ENCODE data around the gene ZBTB42. TPM values are rescaled to one million over a fixed set of nuclear protein-coding genes. Genes with fewer than 3 reads are reported as not detected.

The ZBTB42 gene
- 3.1 and 3.4 TPM in 2 replicates for total RNA-seq

GRCh38 chr14:104800771-104801519, at the start of gene ZBTB42:
ZBTB42 (plus strand) TSS chr14:104801101; CDS start chr14:104801198, 97 bp downstream.

GRCh38 chr14:104752735-104753527, 48.0 kb upstream of the ZBTB42 start, which contains the start of gene SIVA1:
SIVA1 (plus strand) TSS chr14:104753147; CDS start chr14:104753202, 55 bp downstream.

GRCh38 chr14:104794993-104795780, 5.7 kb upstream of the ZBTB42 start, which contains the start of gene AKT1:
AKT1 (minus strand) TSS chr14:104795748; CDS start chr14:104792643, 3,105 bp downstream.

Other genes starting within 250 kb of the ZBTB42 start
- gene C14orf180, start 221.3 kb upstream of the ZBTB42 start, total RNA-seq, result not detected in 2 replicates
- gene TMEM179, start 196.3 kb upstream of the ZBTB42 start, total RNA-seq, result not detected in 2 replicates
- gene INF2, start 111.5 kb upstream of the ZBTB42 start, total RNA-seq, result 51.7 and 52.7 TPM in 2 replicates
- gene ADSS1, start 76.9 kb upstream of the ZBTB42 start, total RNA-seq, result 6.3 and 13.0 TPM in 2 replicates
- 184 and 211 TPM in 2 replicates for gene SIVA1, start 48.0 kb upstream of the ZBTB42 start, total RNA-seq
- gene AKT1, start 5.4 kb upstream of the ZBTB42 start, total RNA-seq, result 115 and 128 TPM in 2 replicates
- 17.5 and 17.8 TPM in 2 replicates for gene CEP170B, start 64.2 kb downstream of the ZBTB42 start, total RNA-seq
- gene PLD4, start 123.8 kb downstream of the ZBTB42 start, total RNA-seq, result not detected in 2 replicates
- gene AHNAK2, start 177.3 kb downstream of the ZBTB42 start, total RNA-seq, result 28.5 and 28.7 TPM in 2 replicates
- 4.9 and 11.5 TPM in 2 replicates for gene CLBA1, start 184.7 kb downstream of the ZBTB42 start, total RNA-seq
- 11.4 and 11.5 TPM in 2 replicates for gene CDCA4, start 220.0 kb downstream of the ZBTB42 start, total RNA-seq